Type B pancreatic cell (in vitro differentiated cells): ENCODE measurements around the gene NECTIN2. TPM values are rescaled to one million over a fixed set of nuclear protein-coding genes. Genes with fewer than 3 reads are reported as not detected.
"Not testable (repeated sequence)": the region's sequence is repeated elsewhere in the genome, so short reads cannot be mapped to it uniquely, and the experiment has no call there.

ENCODE experiments used
- DNase-seq: peaks from one replicate; pipeline ENCODE4 v3.0.0; 2021; ENCODE audit warnings: mixed read lengths; ENCODE audit not compliant: unreplicated experiment; ENCODE audit errors: extremely low spot score
- H3K27ac Mint-ChIP-seq: 2 replicates; pipeline ENCODE4 v1.8.0; 2021; ENCODE audit warnings: mild to moderate bottlenecking, mixed read lengths
- H3K27me3 Mint-ChIP-seq: 2 replicates; pipeline ENCODE4 v1.8.0; 2021; ENCODE audit warnings: mixed read lengths
- H3K36me3 Mint-ChIP-seq: 2 replicates; pipeline ENCODE4 v1.8.0; 2021; ENCODE audit warnings: mixed read lengths
- H3K4me1 Mint-ChIP-seq: one replicate; pipeline ENCODE4 v1.8.0; 2021; ENCODE audit warnings: mixed read lengths; ENCODE audit not compliant: unreplicated experiment
- H3K4me3 Mint-ChIP-seq: 2 replicates; pipeline ENCODE4 v1.8.0; 2021; ENCODE audit warnings: mild to moderate bottlenecking, mixed read lengths
- H3K9me3 Mint-ChIP-seq: 2 replicates; pipeline ENCODE4 v1.8.0; 2021; ENCODE audit warnings: mixed read lengths
- total RNA-seq: library from RNA; stranded (reverse); gene quantifications from 2 replicates; pipeline ENCODE4 v1.2.1, GENCODE V29; 2021; ENCODE audit warnings: low replicate concordance
- TF ChIP-seq, protein P1 (sequence below): fragments of 200-600 bp; sonication (generic); conservative IDR thresholded peaks from 2 replicates; pipeline ENCODE4 v1.5.0; 2021; ENCODE audit warnings: antibody characterized with exemption, mild to moderate bottlenecking

NECTIN2 gene
- total RNA-seq, 1 donor from 2014 or later: 123 TPM

DNA sequence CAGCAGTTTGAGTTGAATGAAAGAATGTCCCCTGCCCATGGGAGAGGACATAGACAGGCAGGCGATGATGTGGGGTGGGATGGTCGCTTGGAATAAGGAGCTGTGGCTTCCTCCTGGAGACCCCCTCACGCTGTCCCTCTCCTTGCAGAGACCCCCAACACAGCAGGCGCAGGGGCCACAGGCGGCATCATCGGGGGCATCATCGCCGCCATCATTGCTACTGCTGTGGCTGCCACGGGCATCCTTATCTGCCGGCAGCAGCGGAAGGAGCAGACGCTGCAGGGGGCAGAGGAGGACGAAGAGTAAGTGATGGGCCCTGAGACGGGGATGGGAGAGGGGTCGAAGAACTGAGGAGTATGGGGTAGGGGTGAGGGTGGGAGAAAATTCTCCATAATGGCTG lies 36.0 kb downstream of the NECTIN2 start:
- Mint-ChIP-seq H3K4me3 (no peak overlapping the region), H3K36me3 (peaks cover 9% of the 10 kb centered on the region), H3K4me1 (peaks cover 7% of the 10 kb centered on the region), H3K27ac (peak overlapping the region; percentile 48), H3K9me3 (no peaks in the 10 kb centered on the region), H3K27me3 (no peaks in the 10 kb centered on the region)
- DNase-seq: no peak
- TF ChIP-seq, protein P1, sequence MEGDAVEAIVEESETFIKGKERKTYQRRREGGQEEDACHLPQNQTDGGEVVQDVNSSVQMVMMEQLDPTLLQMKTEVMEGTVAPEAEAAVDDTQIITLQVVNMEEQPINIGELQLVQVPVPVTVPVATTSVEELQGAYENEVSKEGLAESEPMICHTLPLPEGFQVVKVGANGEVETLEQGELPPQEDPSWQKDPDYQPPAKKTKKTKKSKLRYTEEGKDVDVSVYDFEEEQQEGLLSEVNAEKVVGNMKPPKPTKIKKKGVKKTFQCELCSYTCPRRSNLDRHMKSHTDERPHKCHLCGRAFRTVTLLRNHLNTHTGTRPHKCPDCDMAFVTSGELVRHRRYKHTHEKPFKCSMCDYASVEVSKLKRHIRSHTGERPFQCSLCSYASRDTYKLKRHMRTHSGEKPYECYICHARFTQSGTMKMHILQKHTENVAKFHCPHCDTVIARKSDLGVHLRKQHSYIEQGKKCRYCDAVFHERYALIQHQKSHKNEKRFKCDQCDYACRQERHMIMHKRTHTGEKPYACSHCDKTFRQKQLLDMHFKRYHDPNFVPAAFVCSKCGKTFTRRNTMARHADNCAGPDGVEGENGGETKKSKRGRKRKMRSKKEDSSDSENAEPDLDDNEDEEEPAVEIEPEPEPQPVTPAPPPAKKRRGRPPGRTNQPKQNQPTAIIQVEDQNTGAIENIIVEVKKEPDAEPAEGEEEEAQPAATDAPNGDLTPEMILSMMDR: no peak

DNA sequence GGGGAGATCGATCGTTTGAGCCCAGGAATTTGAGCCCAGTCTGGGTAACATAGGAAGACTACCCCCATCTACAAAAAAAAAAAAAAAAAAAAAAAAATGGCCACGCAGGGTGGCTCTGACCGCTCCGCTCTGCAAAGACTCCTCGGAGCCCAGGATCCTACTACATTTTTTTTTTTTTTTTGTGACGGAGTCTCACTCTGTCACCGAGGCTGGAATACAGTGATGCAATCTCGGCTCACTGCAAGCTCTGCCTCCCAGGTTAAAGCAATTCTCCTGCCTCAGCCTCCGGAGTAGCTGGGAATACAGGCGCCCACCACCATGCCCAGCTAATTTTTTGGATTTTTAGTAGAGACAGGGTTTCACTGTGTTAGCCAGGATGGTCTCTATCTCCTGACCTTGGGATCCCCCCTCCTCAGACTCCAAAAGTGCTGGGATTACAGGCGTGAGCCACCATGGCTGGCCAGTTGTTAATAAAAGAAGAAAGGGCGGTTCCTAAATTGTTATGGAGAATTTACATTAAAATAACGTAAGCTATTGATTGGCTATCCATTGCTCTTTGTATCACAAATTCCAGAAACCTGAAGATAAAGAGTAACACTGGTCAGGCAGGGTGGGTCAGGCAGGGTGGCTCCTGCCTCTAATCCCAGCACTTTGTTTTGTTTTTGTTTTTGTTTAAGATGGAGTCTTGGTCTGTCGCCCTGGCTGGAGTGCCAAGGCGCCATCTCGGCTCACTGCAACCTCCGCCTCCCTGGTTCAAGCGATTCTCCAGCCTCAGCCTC lies 36.7 kb downstream of the NECTIN2 start:
- not testable (repeated sequence) for H3K9me3 Mint-ChIP-seq, H3K4me1 Mint-ChIP-seq, H3K27me3 Mint-ChIP-seq, H3K27ac Mint-ChIP-seq, H3K4me3 Mint-ChIP-seq, DNase-seq
- peaks cover 13% of the 10 kb centered on the region for H3K36me3 Mint-ChIP-seq

DNA sequence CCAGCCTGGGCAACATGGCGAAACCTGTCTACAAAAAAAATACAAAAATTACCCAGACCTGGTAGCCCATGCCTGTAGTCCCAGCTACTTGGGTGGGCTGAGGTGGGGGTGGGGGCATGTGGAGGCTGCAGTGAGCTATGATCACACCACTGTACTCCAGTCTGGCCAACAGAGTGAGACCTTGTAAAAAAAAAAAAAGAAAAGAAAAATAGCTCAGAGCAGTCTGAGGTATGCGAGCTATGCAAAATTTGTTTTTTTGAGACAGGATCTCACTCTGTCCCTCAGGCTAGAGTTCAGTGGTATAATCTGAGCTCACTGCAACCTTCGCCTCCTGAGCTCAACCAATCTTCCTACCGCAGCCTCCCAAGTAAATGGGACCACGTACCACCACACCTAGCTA lies 37.8 kb downstream of the NECTIN2 start:
- DNase-seq: no peak
- H3K4me3 Mint-ChIP-seq: no peak overlapping the region
- peaks cover 4% of the 10 kb centered on the region for H3K4me1 Mint-ChIP-seq
- peaks cover 14% of the 10 kb centered on the region for H3K36me3 Mint-ChIP-seq
- no peaks in the 10 kb centered on the region for H3K27me3 Mint-ChIP-seq
- H3K9me3 Mint-ChIP-seq: no peaks in the 10 kb centered on the region
- peak overlapping the region; percentile 70 for H3K27ac Mint-ChIP-seq
- TF ChIP-seq, protein P1: no peak

DNA sequence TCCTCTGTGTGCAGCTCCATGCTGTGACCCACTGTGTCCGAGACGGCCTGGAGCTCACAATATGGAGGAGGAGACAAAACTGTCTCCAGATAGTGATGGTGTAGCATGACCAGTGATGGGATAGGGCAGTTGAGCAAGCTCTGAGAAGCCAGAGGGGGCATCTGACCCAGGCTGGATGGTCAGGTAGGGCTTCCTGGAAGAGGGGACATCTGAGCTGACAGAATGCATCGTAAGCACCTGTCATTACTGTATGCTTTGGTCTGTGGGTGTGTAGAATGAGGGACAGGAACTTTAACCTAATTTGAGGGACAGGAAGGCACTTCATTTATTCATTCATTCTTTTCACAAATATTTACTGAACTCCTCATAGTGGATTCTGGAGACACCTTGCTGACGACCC lies 38.5 kb downstream of the NECTIN2 start:
- H3K4me3 Mint-ChIP-seq: peak overlapping the region; percentile 10
- TF ChIP-seq, protein P1: no peak
- DNase-seq: no peak
- peaks cover 17% of the 10 kb centered on the region for H3K36me3 Mint-ChIP-seq
- H3K4me1 Mint-ChIP-seq: peaks cover 7% of the 10 kb centered on the region
- H3K9me3 Mint-ChIP-seq: no peaks in the 10 kb centered on the region
- no peaks in the 10 kb centered on the region for H3K27me3 Mint-ChIP-seq
- H3K27ac Mint-ChIP-seq: peak overlapping the region; percentile 70

DNA sequence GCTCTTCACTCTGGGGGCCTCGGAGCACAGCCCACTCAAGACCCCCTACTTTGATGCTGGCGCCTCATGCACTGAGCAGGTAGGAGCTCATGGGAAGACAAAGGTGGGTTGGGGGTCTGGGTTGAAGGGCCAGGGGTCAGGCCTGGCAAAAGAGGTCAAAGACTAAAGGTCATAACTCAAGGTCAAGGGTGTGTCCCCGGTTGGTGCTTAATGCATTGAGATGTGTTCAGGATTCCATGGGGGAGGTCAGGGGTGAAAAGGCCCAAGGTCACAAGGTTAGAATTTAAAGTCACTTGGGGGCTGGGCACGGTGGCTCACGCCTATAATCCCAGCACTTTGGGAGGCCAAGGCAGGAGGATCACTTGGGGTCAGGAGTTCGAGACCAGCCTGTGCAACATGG lies 40.0 kb downstream of the NECTIN2 start:
- Mint-ChIP-seq H3K27me3 (no peaks in the 10 kb centered on the region), H3K4me3 (no peak overlapping the region), H3K9me3 (no peaks in the 10 kb centered on the region), H3K4me1 (peaks cover 12% of the 10 kb centered on the region), H3K36me3 (peaks cover 22% of the 10 kb centered on the region), H3K27ac (peak overlapping the region; percentile 41)
- TF ChIP-seq, protein P1: no peak
- no peak for DNase-seq

DNA sequence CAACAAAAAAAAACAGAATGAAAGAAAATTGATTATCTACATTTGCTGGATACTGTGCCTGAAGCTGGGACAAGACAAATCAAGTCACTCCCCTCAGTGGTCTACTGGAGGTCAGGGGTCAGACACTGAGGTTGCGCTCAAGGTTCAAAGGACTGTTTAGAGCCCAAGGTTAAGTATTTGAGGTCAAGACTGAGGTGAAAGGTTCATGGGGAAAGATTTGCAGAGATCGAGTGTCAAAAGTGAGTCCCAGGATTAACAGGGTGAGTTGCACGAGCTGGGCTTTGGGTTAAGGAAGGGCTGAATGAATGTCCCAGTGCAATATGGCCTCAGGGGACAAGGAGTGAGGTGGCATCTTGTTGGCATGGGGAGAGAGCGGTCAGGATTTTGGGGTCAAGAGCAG lies 41.6 kb downstream of the NECTIN2 start:
- TF ChIP-seq, protein P1: no peak
- peaks cover 24% of the 10 kb centered on the region for H3K4me1 Mint-ChIP-seq
- H3K4me3 Mint-ChIP-seq: peak overlapping the region; percentile 50
- DNase-seq: no peak
- H3K27ac Mint-ChIP-seq: peak overlapping the region; percentile 36
- no peaks in the 10 kb centered on the region for H3K27me3 Mint-ChIP-seq
- H3K9me3 Mint-ChIP-seq: no peaks in the 10 kb centered on the region
- peaks cover 26% of the 10 kb centered on the region for H3K36me3 Mint-ChIP-seq

DNA sequence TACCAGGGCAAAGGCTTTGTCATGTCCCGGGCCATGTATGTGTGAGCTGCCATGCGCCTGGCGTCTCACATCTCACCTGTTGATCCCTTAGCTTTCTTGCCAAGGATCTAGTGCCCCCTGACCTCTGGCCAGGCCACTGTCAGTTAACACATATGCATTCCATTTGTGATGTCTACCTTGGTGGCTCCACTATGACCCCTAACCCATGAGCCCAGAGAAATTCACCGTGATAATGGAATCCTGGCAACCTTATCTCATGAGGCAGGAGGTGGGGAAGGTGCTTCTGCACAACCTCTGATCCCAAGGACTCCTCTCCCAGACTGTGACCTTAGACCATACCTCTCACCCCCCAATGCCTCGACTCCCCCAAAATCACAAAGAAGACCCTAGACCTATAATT lies 42.2 kb downstream of the NECTIN2 start:
- Mint-ChIP-seq H3K4me3 (peak overlapping the region; percentile 25), H3K4me1 (peaks cover 29% of the 10 kb centered on the region), H3K36me3 (peaks cover 26% of the 10 kb centered on the region), H3K27ac (peak overlapping the region; percentile 26)
- H3K27me3 Mint-ChIP-seq, DNase-seq, H3K9me3 Mint-ChIP-seq: not testable (repeated sequence)
